Vagina (tissue), 2 donors: Measurements from ENCODE around the gene RNF114. TPM values are rescaled to one million over a fixed set of nuclear protein-coding genes. Genes with fewer than 3 reads are reported as not detected.
A peak's percentile ranks its signal among the peaks of the same experiment; 100 is the strongest.

Experiments
- DNase-seq, 2 donors: peaks; one replicate each; pipeline ENCODE4 v3.0.0-alpha.2; 2017; ENCODE audit errors: extremely low spot score in 2 of 2
- H3K27ac ChIP-seq: fragments of 200-600 bp; sonication (generic); one replicate; pipeline ENCODE4 v1.5.1; 2019
- H3K27me3 ChIP-seq: fragments of 200-600 bp; sonication (generic); one replicate; pipeline ENCODE4 v1.5.1; 2019
- H3K36me3 ChIP-seq, 2 donors: fragments of 200-600 bp; sonication (generic); one replicate each; pipeline ENCODE4 v1.5.1; 2017 to 2019
- H3K4me1 ChIP-seq: fragments of 200-600 bp; sonication (generic); one replicate; pipeline ENCODE4 v1.5.1; 2019
- H3K4me3 ChIP-seq, 2 donors: fragments of 200-600 bp; sonication (generic); 1 replicate in 1 of 2; 2 replicates in 1 of 2; pipeline ENCODE4 v1.5.1; 2016 to 2019
- H3K9me3 ChIP-seq: fragments of 200-600 bp; sonication (generic); one replicate; pipeline ENCODE4 v1.5.1; 2019
- POLR2A ChIP-seq, 2 donors: fragments of 450-650 bp; IDR thresholded peaks; one replicate each; pipeline ENCODE4 v1.6.1; 2017; ENCODE audit warnings: antibody characterized with exemption in 2 of 2, mild to moderate bottlenecking in 2 of 2, moderate library complexity in 2 of 2
- POLR2AphosphoS5 ChIP-seq, 2 donors: sonication (generic); formaldehyde crosslinking; IDR thresholded peaks; one replicate each; pipeline ENCODE4 v1.9.0; 2017; ENCODE audit warnings: antibody characterized with exemption in 2 of 2, mild to moderate bottlenecking in 2 of 2, low read depth in 1 of 2; ENCODE audit not compliant: insufficient read depth in 1 of 2
- intact Hi-C: fragments of 100-400 bp; cut with DNase I; formaldehyde crosslinking; loops from one replicate; pipeline ENCODE4 v1.15.1; 2023
- total RNA-seq: library from RNA; depleted of rRNA; stranded (reverse); fragments of >200 nt; gene quantifications from one replicate; pipeline ENCODE4 v1.2.3, GENCODE V29; 2016
- TF ChIP-seq, protein P1 (sequence below), 3 experiments: fragments of 450-650 bp in 2 of 3; fragments of 200-600 bp in 1 of 3; sonication (generic) in 1 of 3; IDR thresholded peaks; one replicate each; pipeline ENCODE4 v1.5.1; 2017 to 2019; ENCODE audit warnings: antibody characterized with exemption in 3 of 3, mild to moderate bottlenecking in 2 of 3, moderate library complexity in 2 of 3

The RNF114 gene
- total RNA-seq, 1 donor from 2014 or later: 153 TPM

DNA sequence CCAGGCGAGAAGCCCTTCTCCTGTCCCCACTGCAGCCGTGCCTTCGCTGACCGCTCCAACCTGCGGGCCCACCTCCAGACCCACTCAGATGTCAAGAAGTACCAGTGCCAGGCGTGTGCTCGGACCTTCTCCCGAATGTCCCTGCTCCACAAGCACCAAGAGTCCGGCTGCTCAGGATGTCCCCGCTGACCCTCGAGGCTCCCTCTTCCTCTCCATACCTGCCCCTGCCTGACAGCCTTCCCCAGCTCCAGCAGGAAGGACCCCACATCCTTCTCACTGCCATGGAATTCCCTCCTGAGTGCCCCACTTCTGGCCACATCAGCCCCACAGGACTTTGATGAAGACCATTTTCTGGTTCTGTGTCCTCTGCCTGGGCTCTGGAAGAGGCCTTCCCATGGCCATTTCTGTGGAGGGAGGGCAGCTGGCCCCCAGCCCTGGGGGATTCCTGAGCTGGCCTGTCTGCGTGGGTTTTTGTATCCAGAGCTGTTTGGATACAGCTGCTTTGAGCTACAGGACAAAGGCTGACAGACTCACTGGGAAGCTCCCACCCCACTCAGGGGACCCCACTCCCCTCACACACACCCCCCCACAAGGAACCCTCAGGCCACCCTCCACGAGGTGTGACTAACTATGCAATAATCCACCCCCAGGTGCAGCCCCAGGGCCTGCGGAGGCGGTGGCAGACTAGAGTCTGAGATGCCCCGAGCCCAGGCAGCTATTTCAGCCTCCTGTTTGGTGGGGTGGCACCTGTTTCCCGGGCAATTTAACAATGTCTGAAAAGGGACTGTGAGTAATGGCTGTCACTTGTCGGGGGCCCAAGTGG is 51.9 kb downstream of the RNF114 start:
- intact Hi-C loops: loop anchor here (5.0 kb wide), 1 partner anchor 39 kb away; no protein-coding TSS in a partner anchor
- Histone ChIP-seq H3K9me3 (no peaks in the 10 kb centered on the region), H3K27ac (peak overlapping the region; percentile 57), H3K36me3 (no peaks in the 10 kb centered on the region), H3K27me3 (no peaks in the 10 kb centered on the region), H3K4me1 (peaks cover 64% of the 10 kb centered on the region), H3K4me3 (no peak overlapping the region)
- DNase-seq: no peak
- TF ChIP-seq POLR2A (IDR thresholded peaks at IDR 0.05) (no peak), POLR2AphosphoS5 (IDR thresholded peaks at IDR 0.05; ENCODE audit: insufficient read depth in 1 of 2, low read depth in 1 of 2) (no peak)
- TF ChIP-seq, protein P1, sequence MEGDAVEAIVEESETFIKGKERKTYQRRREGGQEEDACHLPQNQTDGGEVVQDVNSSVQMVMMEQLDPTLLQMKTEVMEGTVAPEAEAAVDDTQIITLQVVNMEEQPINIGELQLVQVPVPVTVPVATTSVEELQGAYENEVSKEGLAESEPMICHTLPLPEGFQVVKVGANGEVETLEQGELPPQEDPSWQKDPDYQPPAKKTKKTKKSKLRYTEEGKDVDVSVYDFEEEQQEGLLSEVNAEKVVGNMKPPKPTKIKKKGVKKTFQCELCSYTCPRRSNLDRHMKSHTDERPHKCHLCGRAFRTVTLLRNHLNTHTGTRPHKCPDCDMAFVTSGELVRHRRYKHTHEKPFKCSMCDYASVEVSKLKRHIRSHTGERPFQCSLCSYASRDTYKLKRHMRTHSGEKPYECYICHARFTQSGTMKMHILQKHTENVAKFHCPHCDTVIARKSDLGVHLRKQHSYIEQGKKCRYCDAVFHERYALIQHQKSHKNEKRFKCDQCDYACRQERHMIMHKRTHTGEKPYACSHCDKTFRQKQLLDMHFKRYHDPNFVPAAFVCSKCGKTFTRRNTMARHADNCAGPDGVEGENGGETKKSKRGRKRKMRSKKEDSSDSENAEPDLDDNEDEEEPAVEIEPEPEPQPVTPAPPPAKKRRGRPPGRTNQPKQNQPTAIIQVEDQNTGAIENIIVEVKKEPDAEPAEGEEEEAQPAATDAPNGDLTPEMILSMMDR (IDR thresholded peaks at IDR 0.05): no peak

DNA sequence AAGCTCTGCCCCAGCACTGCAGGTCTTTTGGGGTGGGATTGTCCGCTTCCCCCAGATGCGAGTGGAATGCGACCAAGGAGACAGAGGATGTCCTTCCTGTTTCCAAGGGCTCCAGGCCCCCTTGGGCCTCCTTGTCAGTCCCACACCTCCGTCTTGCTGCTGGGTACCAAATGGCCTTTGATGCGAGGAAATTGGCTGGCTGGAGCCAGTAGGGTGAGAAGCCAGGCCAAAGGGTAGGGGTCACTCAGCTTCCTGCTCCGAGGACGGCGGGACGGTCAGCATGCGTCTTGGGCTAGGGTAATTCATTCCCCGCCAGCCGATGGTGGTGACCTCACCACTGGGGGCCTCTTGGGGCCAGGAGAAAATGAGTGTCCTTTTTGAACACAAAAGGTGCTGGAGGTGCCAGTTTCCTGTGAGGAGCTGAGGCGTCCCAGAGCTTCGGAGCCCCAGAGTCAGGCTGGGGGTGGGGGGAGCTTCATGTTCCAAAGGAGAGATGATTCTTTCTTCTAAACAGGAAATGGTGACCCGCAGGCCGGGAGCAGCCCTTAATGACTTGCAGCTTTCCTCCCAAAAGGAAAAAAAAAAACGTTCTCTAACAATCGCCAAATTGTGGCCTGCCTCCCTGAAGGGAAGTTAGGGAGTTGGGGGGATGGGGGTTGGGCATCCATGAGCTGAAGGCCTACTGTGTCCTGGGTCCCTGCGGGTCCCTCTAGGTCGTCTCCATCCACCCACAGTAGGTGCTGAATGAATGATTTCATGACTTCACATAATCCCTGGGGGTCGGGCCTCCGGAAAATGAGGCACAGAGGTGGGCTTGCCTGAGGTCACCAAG is 53.3 kb downstream of the RNF114 start:
- Histone ChIP-seq H3K27ac (peak overlapping the region; percentile 57), H3K36me3 (no peaks in the 10 kb centered on the region), H3K4me3 (no peak overlapping the region), H3K4me1 (peaks cover 60% of the 10 kb centered on the region), H3K9me3 (no peaks in the 10 kb centered on the region), H3K27me3 (no peaks in the 10 kb centered on the region)
- no peak for DNase-seq
- peak in 1 of 2 donors; percentile 66 for TF ChIP-seq POLR2AphosphoS5 (IDR thresholded peaks at IDR 0.05; ENCODE audit: insufficient read depth in 1 of 2, low read depth in 1 of 2)
- TF ChIP-seq, protein P1 (IDR thresholded peaks at IDR 0.05): no peak
- intact Hi-C loops: loop anchor here (5.0 kb wide), 1 partner anchor 38 kb away; no protein-coding TSS in a partner anchor

DNA sequence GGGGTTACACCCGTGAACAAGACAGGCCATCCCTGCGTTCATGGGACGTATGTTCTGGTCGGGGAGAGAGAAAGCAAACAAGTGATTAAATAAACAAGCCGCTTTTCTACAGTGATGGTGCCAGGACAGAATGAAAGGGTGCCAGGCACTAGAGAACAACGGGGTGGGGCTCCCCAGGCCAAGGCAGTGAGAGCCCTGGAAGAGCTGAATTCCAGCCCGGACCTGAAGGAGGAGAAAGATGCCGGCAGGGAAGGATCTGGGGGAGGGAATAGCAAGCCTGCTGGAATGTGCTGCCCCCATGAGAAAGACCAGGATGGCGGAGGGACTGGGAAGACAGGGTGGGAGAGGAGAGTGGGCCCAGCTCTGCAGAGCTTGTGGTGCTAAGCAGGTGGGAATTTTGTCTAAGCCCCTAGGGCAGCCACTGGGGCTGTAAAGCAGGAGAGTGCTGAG is 54.1 kb downstream of the RNF114 start:
- no peak for DNase-seq
- peaks cover 57% of the 10 kb centered on the region for H3K4me1 ChIP-seq

DNA sequence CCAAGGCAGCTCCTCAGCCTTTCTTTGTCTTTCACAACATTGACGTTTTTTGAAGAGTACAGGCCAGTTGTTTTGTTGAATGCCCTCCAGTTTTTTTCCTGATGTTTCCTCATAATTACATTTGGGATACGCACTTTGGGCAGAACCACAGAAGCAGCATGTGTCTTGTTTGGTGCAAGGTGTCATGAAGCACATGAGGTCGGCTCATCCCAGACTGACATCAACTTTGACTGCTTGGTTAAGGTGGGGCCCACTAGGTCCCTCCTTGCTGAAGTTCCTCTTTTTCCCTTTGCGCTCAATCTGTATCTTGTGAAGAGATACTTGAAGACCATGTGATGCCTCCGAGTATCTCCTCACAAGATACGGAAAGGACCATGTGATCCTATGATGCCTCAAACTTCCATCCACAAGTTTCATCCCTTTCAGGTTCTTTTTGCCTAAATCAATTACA is 57.1 kb downstream of the RNF114 start:
- Histone ChIP-seq H3K4me1 (peaks cover 29% of the 10 kb centered on the region), H3K4me3 (no peak overlapping the region), H3K27me3 (no peaks in the 10 kb centered on the region), H3K27ac (no peak overlapping the region), H3K9me3 (no peaks in the 10 kb centered on the region), H3K36me3 (no peaks in the 10 kb centered on the region)
- TF ChIP-seq POLR2AphosphoS5 (IDR thresholded peaks at IDR 0.05; ENCODE audit: insufficient read depth in 1 of 2, low read depth in 1 of 2): no peak
- TF ChIP-seq, protein P1 (IDR thresholded peaks at IDR 0.05): no peak
- no peak for TF ChIP-seq POLR2A (IDR thresholded peaks at IDR 0.05)
- intact Hi-C loops: no loop called here
- DNase-seq: no peak

More for the DNA sequence above, 54.1 kb downstream of the RNF114 start:
- intact Hi-C loops: no loop called here
- Histone ChIP-seq H3K27ac (peak overlapping the region; percentile 57), H3K27me3 (no peaks in the 10 kb centered on the region), H3K4me3 (no peak overlapping the region), H3K36me3 (no peaks in the 10 kb centered on the region), H3K9me3 (no peaks in the 10 kb centered on the region)
- no peak for TF ChIP-seq POLR2AphosphoS5 (IDR thresholded peaks at IDR 0.05; ENCODE audit: insufficient read depth in 1 of 2, low read depth in 1 of 2)
- TF ChIP-seq, protein P1 (IDR thresholded peaks at IDR 0.05): no peak
- no peak for TF ChIP-seq POLR2A (IDR thresholded peaks at IDR 0.05)
